GM18861 (cell line): ENCODE data around the gene KATNAL1.
"Not testable (repeated sequence)": the region's sequence is repeated elsewhere in the genome, so short reads cannot be mapped to it uniquely, and the experiment has no call there.

Source experiments
- ATAC-seq: cut with Tn5 transposase; IDR thresholded peaks from one replicate; pipeline ENCODE4 v1.9.1; 2021; ENCODE audit not compliant: unreplicated experiment

The KATNAL1 gene

GRCh38 chr13:30222254-30222653 lies 85.1 kb downstream of the KATNAL1 start:
- no peak for ATAC-seq

DNA sequence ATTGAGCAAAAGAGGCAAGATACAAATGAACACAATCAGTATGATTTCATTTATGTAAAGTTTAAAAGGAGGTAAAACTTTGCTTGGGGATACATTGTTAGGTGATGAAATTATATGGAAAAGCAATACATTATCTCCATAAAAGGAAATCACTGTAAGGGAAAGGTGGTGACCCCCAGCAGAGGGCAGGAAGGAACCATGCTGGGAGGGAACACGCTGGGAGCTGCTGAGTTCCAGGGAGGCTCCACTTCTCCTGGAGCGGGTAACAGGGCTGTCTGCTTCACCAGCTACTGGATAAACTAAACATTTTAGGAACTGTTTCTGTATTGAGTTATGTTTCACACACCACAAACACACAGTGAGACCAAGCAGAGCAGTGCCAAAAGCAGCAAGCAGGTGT lies 91.2 kb downstream of the KATNAL1 start:
- no peak for ATAC-seq

DNA sequence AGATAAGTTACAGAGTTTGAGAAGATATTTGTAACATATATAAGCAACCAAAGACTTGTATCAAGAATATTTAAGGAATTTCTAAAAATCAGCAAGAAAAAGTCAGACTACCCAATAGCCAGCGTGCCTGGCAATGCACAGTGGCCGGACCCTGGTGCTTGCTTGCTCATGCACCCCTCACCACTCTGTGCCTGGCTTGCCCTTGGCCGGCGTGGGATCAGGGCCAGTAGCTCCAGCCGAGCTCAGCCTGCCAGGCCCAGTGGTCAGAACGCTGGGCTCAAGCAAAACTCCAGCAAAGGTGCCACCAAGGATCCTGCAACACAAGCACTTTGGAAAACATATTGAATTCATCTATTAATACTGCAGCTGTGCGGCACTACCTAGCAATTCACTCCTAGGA lies 95.1 kb downstream of the KATNAL1 start:
- ATAC-seq, result no peak

DNA sequence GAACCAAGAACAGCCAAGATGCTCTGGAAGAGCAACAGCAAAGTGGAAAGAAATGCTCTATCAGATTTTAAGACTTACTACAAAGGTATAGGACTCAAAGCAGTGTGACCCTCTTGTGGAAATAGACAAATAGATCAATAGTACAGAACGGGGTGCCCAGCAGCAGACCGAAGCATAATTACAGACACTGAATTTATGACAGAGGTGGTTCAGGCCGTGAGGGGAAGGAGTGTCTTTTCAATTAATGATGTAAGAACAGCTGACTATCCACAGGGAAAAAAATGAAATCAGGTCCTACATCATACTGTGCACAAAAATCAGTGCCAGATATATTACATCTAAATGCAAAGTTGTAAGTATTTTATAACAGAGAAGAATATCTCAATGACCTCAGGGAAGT lies 95.6 kb downstream of the KATNAL1 start:
- no peak for ATAC-seq

DNA sequence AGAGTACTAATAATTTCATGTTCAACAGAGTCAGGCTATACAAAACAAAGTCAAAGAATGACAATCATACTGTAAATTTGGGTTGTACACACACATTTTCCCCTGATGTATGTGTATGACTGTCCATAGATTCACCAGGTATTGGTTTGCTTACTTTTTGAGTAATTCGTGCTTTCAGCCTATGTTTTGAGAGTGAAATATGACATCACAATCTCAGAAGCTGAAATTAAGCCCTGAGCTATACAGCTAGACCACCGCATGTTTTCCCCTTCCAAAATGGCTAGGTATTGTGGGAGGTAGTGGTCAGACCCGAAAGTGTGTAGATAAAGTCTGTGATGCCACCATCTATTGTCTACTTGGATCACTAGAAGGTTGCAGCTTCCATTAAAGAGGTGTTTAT lies 102.8 kb downstream of the KATNAL1 start:
- no peak for ATAC-seq

DNA sequence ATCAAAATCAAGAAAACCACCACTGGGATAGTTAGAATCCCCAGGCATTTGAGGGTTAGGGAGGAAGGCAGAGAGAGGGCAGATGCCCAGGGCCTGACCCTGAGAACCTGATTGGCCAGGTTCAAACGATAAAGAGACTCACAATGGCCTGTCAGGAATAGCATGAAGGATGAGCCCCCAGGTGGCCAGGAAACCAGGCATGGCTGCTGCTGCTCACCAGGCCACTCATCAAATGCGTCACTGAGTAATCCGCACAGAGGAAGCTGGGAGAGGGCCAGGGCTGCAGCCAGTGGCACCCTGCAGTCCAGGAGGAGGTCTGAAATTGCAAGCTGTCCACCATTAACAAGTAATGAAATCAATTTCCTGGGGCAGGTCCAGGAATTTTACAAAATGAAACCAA lies 111.3 kb downstream of the KATNAL1 start:
- no peak for ATAC-seq

DNA sequence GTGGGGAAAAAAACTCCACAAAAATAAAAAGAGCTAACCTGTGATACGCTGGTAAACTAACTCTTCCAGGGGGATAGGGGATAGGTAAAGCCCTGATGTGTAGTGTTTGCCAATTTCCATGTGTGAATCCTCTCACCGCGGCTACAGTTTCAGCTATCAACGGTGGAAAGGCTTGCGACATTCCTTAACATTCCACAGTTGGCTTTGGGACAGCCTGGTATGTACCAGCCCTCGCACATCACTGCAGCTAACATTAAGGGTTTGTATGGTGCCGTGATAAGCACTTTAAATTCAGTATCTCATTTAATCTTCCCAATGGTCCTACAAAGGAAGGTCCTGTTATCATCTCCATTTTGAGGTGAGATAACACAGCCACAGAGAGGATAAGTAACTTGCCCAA lies 112.4 kb downstream of the KATNAL1 start:
- no peak for ATAC-seq

DNA sequence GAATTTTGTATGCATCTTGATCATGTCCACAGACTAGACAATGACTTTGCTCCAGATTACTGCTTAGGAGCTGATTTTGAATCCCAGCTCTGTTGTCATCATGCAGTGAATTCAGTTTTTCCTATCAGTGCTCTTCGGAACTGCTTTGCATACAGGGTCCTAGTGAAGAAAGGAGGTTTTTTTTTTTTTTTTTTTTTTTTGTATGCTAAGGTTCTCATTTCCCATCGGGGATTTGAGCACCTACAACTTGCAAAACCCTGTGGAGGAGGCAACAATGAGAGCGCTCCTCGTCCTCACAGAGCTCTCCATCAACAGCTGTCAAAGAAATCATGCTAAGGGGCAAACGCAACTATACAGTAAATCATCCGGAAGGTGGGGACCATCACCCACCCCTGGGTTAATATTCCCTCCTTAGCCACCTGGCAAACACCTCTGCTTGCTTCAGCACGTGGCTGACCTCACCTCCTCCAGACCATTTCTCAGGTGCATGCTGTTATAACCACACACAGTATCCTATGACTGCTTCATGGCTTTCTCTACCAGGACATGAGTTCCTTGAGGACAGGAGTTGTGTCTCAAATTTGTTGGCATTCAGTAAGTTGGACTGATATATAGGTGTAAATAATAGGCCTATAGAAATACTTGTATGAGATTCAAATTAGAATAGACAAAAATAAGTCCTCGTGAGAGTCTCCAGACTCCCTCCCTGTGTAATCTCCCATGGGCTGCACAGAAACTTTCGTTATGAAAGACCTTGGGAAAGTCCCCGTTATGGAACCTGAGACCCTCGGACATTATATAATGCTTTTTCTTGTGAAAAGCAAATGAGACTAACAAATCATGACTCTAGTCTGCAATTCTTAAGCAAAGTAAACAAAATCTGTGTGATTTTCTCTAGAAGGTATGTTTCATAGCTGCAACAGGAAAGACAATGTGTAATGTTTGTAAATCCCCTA lies 113.8 kb downstream of the KATNAL1 start:
- ATAC-seq, result no peak

DNA sequence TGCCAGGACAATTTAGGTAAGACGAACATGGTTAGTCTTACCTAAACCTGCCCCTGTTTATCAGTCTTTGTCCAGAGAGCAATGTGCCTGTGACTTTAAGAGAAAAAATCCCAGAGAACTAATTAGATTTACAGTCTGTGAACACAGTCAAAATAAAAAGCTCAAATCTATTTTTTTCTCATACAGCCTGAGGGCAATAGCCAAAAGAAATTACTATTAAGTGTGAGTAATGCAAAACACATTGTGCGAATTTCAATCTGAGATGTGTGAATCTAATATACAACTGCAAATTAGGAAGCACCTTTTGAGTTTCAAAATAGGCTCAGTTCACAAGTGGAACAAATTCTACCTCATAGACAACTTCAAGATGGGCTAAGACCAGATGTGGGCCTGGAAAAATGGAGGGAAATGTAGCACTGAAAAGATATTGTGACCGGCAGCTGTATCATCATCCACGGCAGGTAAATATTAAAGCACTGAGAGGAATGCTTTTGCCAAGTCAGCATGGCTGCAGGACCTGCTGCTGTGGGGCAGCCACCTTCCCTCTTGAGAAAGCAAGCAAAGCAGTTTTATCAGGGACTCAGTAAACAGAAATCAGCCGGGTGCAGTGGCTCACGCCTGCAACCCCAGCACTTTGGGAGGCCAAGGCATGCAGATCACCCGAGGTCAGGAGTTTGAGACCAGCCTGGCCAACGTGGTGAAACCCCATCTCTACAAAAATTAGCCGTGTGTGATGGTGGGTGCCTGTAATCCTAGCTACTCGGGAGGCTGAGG lies 114.8 kb downstream of the KATNAL1 start:
- no peak for ATAC-seq

DNA sequence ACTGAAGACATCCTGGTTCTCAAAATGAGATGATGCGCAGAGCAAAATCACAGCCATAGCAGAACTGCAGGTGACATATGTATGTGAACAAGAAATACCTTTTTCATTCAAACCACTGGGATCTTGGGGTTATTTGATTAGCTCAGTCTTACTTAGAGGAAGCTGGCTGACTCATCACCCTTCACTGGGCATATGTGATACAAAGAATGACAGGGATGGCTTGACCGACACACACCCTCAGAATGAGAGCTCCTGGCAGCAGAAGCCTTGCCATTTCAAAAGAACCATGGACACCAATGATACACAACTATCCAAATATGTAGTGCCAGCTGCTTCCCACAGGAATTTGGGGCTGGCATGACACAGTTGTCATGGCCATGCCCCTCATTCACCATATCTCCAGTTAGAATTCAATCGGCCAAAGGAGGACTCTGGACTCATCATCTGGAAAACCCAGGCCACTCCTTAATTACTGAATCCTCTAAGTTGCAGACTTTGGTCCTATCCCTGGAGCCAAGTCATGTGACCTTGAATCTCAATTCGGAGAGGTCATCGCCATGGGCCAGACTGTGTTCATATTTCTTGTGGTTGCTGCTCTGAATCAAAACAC lies 115.8 kb downstream of the KATNAL1 start:
- ATAC-seq, result no peak

DNA sequence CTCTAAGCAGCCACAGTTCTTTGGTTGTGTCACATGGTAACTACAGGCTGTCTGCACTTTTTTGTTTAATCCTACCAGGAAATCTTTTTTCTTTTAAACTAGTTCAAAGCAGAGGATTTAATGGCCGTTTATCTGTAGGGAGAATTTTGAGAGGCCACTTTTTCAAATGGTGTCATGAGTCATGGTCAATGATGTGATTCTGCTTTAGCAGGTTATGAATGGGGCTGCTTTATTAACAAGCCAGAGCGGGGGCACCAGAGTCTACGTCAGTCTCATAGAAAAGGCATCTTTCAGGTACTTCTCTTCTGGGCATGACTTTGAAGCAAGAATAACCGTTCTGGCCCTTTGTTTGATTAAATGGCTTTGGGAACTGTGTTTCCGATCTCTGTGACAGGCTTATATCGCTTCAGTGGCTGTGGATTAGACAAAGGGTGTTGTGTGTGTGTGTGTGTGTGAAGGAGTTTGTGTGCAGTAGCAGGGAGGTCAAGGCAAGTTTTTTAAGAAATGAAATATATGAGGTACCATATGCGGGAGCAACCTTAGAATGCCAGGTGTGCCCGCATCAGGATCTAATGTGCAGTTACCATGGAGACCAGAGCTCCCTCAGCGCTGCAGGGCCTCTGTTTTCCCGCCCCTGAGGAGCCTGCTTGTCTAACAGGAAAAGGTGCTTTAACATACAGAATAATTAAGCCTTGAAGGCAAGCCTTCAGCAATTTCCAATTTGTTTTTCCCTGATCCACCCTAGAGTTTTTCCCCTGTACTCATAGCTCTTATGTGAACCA lies 120.5 kb downstream of the KATNAL1 start:
- no peak for ATAC-seq

DNA sequence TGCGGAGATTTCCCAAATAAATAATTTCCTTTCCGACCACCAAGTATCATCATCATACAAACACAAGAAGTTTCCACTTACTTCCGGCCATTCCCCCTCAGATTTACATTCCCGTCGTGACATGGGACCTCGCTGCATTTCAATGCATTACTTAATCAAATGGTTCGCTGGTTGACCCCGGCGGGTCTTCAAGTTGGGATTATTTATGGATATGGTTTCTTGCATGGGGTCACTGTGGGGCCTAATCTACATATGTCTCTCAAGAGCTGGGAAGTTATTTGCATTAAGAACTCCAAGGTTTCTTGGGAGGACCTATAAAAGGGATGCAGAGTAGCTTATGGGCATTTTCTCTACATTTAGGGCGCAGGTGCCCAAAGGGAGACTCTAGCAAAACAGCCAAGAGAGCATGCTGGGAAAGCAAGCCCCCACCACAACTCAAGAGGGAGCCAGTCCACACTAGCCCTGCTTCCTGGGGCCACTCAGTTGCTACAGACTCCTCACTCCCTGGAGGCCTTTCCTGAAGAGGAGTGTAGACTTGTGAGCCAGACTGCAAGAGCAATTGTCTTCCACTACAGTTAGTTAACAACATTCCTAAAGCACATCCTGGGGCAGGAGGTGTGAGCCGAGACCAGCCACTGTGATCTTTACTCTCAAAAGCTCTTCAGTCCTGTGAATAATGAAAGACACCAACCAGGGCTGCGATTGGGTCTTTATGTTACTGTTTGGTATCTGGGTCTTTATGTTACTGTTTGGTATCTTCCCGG lies 125.3 kb downstream of the KATNAL1 start:
- no peak for ATAC-seq

GRCh38 chr13:30179597-30180276 lies 127.6 kb downstream of the KATNAL1 start:
- no peak for ATAC-seq

DNA sequence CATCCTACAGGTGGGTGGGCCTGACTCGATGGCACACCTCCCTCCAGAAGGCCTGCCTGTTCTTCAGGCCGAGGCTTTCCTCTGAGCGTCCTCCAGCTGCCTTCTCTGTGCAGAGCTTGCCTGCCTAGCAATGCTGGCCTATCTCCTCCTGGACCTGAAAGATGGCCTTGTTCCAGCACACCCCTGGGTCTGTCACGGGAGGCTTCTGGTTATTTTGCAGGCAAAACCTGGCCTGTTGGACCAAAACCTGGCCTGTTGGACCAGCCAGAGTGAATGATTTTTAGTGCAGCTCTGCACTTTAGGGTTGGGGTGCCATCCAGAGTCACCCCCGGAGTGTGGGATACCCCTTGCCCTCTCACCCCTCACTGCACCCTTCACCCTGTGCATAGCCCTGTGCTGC lies 128.4 kb downstream of the KATNAL1 start:
- ATAC-seq, result no peak

- ATAC-seq, result no peak
Observed at GRCh38 chr13:30175166-30175565, 132.2 kb downstream of the KATNAL1 start.

GRCh38 chr13:30174250-30174649 lies 133.1 kb downstream of the KATNAL1 start:
- ATAC-seq, result not testable (repeated sequence)

GRCh38 chr13:30173303-30173610 lies 134.1 kb downstream of the KATNAL1 start:
- ATAC-seq, result no peak

DNA sequence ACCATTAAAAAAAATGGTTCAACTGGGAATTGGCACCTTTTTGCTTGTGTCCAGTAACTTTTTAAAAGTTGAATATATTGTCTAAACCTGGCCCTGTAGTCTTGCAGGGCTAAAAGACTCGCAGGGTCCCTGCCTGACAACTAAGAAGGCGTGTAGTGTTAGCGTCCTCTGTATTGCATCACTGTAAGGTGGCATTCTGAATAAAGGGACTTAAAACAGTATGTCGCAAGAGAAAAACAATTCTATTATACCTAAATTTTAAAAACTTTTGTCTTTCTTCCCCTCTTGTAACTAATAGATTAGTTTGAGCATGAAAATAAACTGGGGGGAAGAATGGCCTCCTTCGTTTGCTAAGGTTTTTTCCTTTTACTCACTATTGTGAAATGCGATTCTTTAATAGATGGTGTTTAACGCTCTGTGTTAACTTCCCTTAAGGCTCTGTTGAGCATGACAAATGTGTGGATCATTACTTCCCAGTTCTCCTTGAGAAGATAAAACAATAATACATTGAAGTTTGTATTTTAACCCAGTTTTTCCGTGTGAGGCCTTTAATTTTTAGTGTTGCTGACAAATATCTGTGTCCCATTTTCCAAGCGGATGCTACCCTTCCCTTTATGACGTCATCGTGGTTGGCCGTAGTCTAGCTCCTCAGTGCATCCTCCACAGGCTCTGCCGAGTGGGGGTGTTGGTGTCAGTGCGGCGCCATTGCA lies 134.6 kb downstream of the KATNAL1 start:
- no peak for ATAC-seq

GRCh38 chr13:30170569-30170968 lies 136.8 kb downstream of the KATNAL1 start:
- no peak for ATAC-seq
